SU-DHL-6 (cell line): Measurements from ENCODE around the gene KL.

Source experiments
- H2AFZ ChIP-seq: fragments of 200-600 bp; sonication (generic); 2 replicates; pipeline ENCODE4 v1.6.1; 2014; ENCODE audit warnings: low read depth, mild to moderate bottlenecking, moderate library complexity, mixed read lengths, antibody characterized with exemption, low read length; ENCODE audit not compliant: severe bottlenecking
- H3F3A ChIP-seq: fragments of 200-600 bp; shearing (Covaris generic); 2 replicates; pipeline ENCODE4 v1.6.0; 2016; ENCODE audit warnings: antibody characterized with exemption, mild to moderate bottlenecking; ENCODE audit not compliant: insufficient read depth
- H3K27ac ChIP-seq: fragments of 200-600 bp; sonication (generic); 2 replicates; pipeline ENCODE4 v1.5.1; 2016; ENCODE audit warnings: low read depth, mild to moderate bottlenecking, low read length, moderate library complexity, mixed read lengths
- H3K27me3 ChIP-seq: fragments of 200-600 bp; sonication (generic), shearing (Covaris generic); 2 replicates; pipeline ENCODE4 v1.6.0; 2014; ENCODE audit warnings: mild to moderate bottlenecking, low read length
- H3K36me3 ChIP-seq: fragments of 200-600 bp; sonication (generic); 2 replicates; pipeline ENCODE4 v1.6.1; 2014; ENCODE audit warnings: mild to moderate bottlenecking, low read length, mixed read lengths
- H3K4me2 ChIP-seq: fragments of 300-600, 200-600 bp; shearing (Covaris generic), sonication (generic); 2 replicates; pipeline ENCODE4 v1.6.0; 2014; ENCODE audit warnings: low read length, low read depth, mild to moderate bottlenecking; ENCODE audit not compliant: poor library complexity, severe bottlenecking
- H3K4me3 ChIP-seq: fragments of 200-600 bp; sonication (generic); 2 replicates; pipeline ENCODE4 v1.5.1; 2014; ENCODE audit warnings: antibody characterized with exemption, low read length, mild to moderate bottlenecking, mixed read lengths; ENCODE audit not compliant: insufficient read depth, poor library complexity, severe bottlenecking
- H3K79me2 ChIP-seq: fragments of 200-600 bp; sonication (generic); 2 replicates; pipeline ENCODE4 v1.6.1; 2014; ENCODE audit warnings: mild to moderate bottlenecking, low read length, moderate library complexity; ENCODE audit not compliant: insufficient read depth
- H3K9ac ChIP-seq: fragments of 200-600 bp; sonication (generic); 2 replicates; pipeline ENCODE4 v1.7.0; 2014; ENCODE audit warnings: mild to moderate bottlenecking, low read length
- H3K9me2 ChIP-seq: fragments of 200-600 bp; sonication (generic); replicated peaks from 2 replicates; pipeline ENCODE4 v1.6.1; 2014; ENCODE audit warnings: low read length; ENCODE audit not compliant: insufficient read depth
- H3K9me3 ChIP-seq: fragments of 200-600 bp; sonication (generic); 2 replicates; pipeline ENCODE4 v1.6.1; 2014; ENCODE audit warnings: low read length, mixed read lengths; ENCODE audit not compliant: insufficient read depth
- H4K20me1 ChIP-seq: fragments of 200-600 bp; sonication (generic); 2 replicates; pipeline ENCODE4 v1.6.1; 2014; ENCODE audit warnings: low read depth, mild to moderate bottlenecking, antibody characterized with exemption, low read length, moderate library complexity, mixed read lengths
- CTCF ChIP-seq: fragments of 200-600 bp; sonication (generic); IDR thresholded peaks from one replicate; pipeline ENCODE4 v1.5.1; 2017; ENCODE audit warnings: antibody characterized with exemption, mild to moderate bottlenecking, low read length, moderate library complexity; ENCODE audit not compliant: insufficient read depth, poor library complexity, severe bottlenecking
- EZH2phosphoT487 ChIP-seq: fragments of 200-600 bp; sonication (generic), shearing (Covaris generic); conservative IDR thresholded peaks from 2 replicates; pipeline ENCODE4 v1.6.1; 2018; ENCODE audit warnings: mild to moderate bottlenecking, antibody characterized with exemption, low read length, moderate library complexity, mixed read lengths

KL gene

GRCh38 chr13:33112766-33113165 lies 96.5 kb downstream of the KL start:
- Histone ChIP-seq H3K36me3 (no peaks in the 10 kb centered on the region), H3F3A (0 out of 2 replicates have a peak, but pooled peaks cover 4% of the 10 kb centered on the region), H3K4me2 (no peak overlapping the region), H3K9me2 (no peaks in the 10 kb centered on the region), H3K27me3 (no peaks in the 10 kb centered on the region), H2AFZ (no peak overlapping the region), H3K9me3 (no peaks in the 10 kb centered on the region), H4K20me1 (no peaks in the 10 kb centered on the region), H3K79me2 (no peaks in the 10 kb centered on the region), H3K4me3 (no peak overlapping the region), H3K9ac (no peak overlapping the region), H3K27ac (no peak overlapping the region)
- no peak for TF ChIP-seq CTCF
- TF ChIP-seq EZH2phosphoT487: no peak

- no peak overlapping the region for H3K9ac ChIP-seq
- H3K36me3 ChIP-seq: no peaks in the 10 kb centered on the region
- no peaks in the 10 kb centered on the region for H3K79me2 ChIP-seq
- no peaks in the 10 kb centered on the region for H3K9me3 ChIP-seq
- no peaks in the 10 kb centered on the region for H4K20me1 ChIP-seq
- H3F3A ChIP-seq: 0 out of 2 replicates have a peak, but pooled peaks cover 4% of the 10 kb centered on the region
- H3K27me3 ChIP-seq: no peaks in the 10 kb centered on the region
- no peak for TF ChIP-seq CTCF
- no peak for TF ChIP-seq EZH2phosphoT487
- H3K4me3 ChIP-seq: no peak overlapping the region
- H2AFZ ChIP-seq: no peak overlapping the region
- no peak overlapping the region for H3K4me2 ChIP-seq
- H3K9me2 ChIP-seq: no peaks in the 10 kb centered on the region
- H3K27ac ChIP-seq: no peak overlapping the region
Observed at GRCh38 chr13:33114146-33114545, 97.9 kb downstream of the KL start.

GRCh38 chr13:33115274-33115673 lies 99.1 kb downstream of the KL start:
- H3K27me3 ChIP-seq: no peaks in the 10 kb centered on the region
- no peak overlapping the region for H3K27ac ChIP-seq
- H3K79me2 ChIP-seq: no peaks in the 10 kb centered on the region
- no peak overlapping the region for H3K4me2 ChIP-seq
- H2AFZ ChIP-seq: no peak overlapping the region
- H3K9me2 ChIP-seq: no peaks in the 10 kb centered on the region
- H3F3A ChIP-seq: 0 out of 2 replicates have a peak, but pooled peaks cover 4% of the 10 kb centered on the region
- H4K20me1 ChIP-seq: no peaks in the 10 kb centered on the region
- no peaks in the 10 kb centered on the region for H3K9me3 ChIP-seq
- H3K4me3 ChIP-seq: no peak overlapping the region
- TF ChIP-seq EZH2phosphoT487 (no peak), CTCF (no peak)
- no peak overlapping the region for H3K9ac ChIP-seq
- H3K36me3 ChIP-seq: no peaks in the 10 kb centered on the region
